ENCODE results near the gene ZNF32. TPM values are rescaled to one million over a fixed set of nuclear protein-coding genes. Genes with fewer than 3 reads are reported as not detected.
"Not testable (repeated sequence)": the region's sequence is repeated elsewhere in the genome, so short reads cannot be mapped to it uniquely, and the experiment has no call there.

The ZNF32 gene
- total RNA-seq, 1 experiment from 2014 or later: 34.2 TPM

- DNase-seq (ENCODE audit: low read depth): peak; percentile 81
Observed at GRCh38 chr10:43680035-43680434, 31.4 kb upstream of the ZNF32 start.

GRCh38 chr10:43679509-43679908, 30.8 kb upstream of the ZNF32 start:
- peak; percentile 88 for DNase-seq (ENCODE audit: low read depth)

DNA sequence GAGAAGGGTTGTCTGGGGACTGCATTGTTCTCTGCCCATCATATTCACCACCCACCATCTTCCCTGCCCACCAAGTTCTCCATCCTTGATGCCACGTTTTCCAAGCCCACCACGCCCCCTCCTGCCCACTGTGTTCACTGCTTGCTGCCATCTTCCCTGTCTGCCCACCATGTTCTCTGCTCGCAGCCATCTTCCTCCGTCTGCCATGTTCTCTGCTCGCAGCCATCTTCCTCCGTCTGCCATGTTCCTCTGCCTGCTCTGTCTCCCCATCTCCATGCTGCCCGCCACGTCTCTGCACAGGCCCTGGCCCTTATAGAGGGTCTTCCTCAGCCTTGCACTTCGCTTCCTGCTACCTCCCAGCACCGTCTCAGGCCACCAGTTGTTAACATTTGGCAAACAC, 30.0 kb upstream of the ZNF32 start:
- no peak for DNase-seq (ENCODE audit: low read depth)

DNA sequence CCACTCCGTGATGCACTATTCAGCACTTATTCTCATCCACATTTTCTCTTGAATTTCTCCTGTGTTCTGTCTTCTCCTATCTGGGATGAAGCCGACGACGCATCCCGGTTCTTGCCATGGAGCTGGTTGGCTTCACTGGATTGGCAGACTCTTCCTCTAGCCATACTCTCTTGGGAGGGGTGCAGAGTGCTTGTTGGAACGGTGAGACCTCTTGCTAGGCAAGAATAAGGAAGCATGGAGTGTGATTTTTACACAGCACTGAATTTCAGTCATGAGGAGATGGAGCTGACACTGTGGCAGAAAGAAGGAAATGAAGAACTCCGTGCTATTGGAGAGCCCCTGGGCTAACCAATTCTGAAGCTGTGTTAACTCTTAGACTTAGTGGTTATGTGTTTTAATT, 28.2 kb upstream of the ZNF32 start:
- no peak for DNase-seq (ENCODE audit: low read depth)

DNA sequence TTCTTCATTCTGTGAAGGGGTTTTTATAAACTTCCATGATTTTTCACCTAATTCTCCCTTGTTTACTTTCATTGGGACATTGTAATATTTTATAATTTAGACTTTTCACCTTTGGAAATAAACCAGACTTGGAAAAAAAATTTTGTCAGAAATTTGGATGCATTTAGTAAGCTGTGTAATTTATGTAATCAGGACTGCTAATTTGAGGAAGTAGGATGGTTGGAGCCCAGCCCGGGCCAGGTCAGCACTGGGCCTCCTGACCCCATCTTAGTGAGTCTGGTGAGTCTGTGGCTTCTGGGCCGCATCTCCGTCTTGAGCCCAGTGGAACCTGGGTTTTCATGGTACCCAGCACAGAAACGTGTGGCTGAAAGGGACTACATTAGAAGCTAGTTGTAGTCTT, 27.6 kb upstream of the ZNF32 start:
- no peak for DNase-seq (ENCODE audit: low read depth)

DNA sequence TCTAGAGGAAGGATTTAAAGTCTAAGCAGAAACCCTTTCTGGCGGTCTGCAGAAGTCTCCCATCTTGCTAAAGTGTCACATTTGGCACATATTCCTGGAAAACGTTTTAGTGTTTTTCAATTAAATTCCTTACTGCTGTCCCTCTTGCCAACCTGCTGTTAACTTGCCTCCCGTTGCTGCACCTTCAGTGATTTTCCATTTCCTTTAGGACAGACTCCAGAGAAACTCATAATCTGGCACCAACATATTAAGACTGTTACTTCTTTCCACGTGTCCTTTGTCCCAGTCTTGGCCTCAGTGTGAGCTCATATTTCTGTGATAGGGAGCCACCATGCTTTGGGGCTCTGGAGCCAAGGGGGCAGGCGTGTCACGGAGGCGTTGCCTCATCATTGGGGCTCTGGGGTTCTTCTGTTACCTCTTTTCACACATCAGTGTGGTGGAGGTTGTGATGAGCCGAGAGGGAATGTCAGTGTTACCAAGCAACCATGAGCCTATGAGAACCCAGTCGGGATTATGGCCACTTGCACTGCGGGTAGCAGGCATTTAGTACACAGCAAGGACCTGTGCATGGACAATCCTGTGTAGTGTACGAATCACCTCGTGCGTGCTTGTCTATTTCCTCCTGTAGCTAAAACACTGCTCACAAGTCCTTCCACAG, 26.0 kb upstream of the ZNF32 start:
- no peak for DNase-seq (ENCODE audit: low read depth)

GRCh38 chr10:43673471-43673870, 24.8 kb upstream of the ZNF32 start:
- DNase-seq (ENCODE audit: low read depth): peak; percentile 16

GRCh38 chr10:43671659-43672531, 23.2 kb upstream of the ZNF32 start:
- DNase-seq (ENCODE audit: low read depth): peak; percentile 83

DNA sequence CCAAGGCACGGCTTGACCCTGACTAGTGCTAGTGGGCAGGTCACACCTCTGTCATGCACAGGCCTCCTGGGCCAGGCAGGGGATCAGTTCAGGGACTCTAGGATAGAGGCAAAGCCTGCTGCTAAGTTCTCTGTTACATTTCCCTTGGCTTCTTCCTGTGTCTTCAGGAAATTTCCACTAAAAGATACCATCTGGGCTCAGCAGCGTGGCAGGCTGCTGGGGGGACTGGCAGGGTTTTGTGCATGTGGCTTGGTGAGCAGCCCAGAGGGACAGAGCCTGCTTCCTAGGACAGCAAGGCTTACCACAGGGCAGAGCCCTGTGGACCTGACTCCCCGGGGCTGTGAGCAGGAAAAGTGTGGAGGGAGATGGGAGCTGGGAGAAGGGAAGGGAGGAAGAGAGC, 20.7 kb upstream of the ZNF32 start:
- DNase-seq (ENCODE audit: low read depth): no peak

- DNase-seq (ENCODE audit: low read depth): no peak
Observed at GRCh38 chr10:43667761-43668386, 19.2 kb upstream of the ZNF32 start.

DNA sequence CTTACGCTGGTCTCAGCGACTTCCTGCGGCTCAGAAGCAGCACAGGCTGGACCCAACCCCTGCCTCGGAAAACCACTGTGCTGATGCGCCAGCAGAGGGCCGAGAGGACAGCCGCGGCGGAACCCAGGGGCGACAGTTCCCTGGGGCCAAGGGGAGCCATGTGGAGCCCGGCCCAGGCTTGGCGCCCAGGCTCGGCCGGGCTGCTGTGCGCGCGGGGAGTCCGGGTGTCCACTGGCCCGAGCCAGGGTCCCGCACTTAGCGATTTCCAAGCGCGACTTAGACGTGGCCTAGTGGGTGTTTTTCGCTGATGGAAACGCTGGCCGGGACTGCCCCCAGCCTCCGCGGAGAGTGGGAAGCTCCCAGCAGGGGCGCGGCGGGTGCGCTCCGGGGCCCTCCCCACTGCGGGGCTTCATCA, 18.6 kb upstream of the ZNF32 start:
- no peak for DNase-seq (ENCODE audit: low read depth)

- DNase-seq (ENCODE audit: low read depth): no peak
Observed at GRCh38 chr10:43666552-43666951, 17.9 kb upstream of the ZNF32 start.

GRCh38 chr10:43665054-43665453, 16.4 kb upstream of the ZNF32 start:
- DNase-seq (ENCODE audit: low read depth): no peak

DNA sequence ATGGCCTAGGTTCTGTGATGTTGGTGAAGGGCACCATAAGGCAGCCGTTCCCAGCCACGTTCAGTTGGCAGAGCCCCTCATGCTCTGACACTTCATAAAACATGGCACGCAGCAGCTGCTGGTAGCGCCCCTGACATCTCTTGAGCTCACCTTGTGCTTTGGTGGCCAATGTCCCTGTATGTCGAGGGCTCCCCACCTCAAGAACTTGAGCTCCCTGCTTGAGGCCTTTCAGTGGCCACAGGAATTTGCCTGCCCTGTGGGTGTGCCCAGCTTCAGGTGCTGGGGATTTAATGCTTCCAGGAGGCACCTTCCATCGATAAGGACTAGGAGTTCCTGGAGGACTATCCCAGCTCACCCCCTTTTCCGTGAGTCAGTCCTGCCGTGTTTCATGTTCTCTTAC, 9.5 kb upstream of the ZNF32 start:
- no peak for DNase-seq (ENCODE audit: low read depth)

GRCh38 chr10:43655311-43655710, 6.6 kb upstream of the ZNF32 start:
- DNase-seq (ENCODE audit: low read depth): no peak

GRCh38 chr10:43653746-43654145, 5.1 kb upstream of the ZNF32 start:
- peak; percentile 41 for DNase-seq (ENCODE audit: low read depth)

DNA sequence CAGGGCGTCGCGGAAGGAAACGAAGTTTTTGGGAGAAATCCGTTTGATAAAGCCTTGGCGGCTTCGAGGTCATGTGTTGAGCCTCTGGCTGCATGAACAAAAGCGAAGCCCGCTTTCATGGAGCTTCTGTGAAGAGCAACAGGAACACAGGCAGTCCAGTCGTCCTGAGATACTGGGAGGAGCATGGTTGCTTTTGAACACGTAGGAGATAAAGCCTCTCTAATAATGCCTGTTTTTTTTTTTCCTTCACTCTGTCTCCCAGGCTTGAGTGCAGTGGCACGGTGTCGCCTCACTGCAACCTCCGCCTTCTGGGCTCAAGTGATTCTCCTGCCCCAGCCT, 473 bp upstream of the ZNF32 start:
- no peak for DNase-seq (ENCODE audit: low read depth)

DNA sequence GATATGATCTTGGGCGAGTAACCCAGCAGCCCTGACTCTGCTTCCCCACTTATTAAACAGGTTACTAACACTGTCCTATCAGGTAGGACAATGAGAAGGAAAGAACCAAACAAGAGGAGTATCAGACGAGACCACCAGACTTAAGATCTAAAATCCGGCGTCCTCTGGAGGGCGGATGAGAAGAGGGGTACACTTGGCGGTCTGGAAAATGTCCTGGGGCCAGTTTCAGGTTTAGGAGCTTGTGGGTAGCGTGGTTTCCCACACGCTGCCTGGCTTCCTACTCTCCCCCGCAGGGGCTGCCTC, 635 bp downstream of the ZNF32 start:
- DNase-seq (ENCODE audit: low read depth): peak; percentile 12

GRCh38 chr10:43647576-43647975, 1.1 kb downstream of the ZNF32 start:
- no peak for DNase-seq (ENCODE audit: low read depth)

DNA sequence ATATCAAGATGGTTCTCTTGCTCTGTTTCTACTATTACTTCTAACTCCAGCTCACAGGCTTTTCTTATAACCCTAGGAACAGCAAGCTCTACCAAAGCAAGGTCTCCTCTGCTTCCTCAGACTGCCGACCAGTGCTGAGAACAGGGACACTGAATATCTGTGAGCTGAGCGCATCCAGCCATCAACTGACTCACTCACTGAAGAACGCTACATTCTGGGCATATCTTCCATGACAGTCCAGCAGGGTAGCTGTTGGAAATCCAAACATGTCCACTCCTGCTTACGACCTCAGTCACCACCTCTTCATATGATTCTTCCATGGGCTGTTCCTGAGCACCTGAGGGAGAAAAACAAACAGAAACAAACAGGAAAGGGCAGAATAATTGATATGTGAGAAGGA, 2.8 kb downstream of the ZNF32 start:
- no peak for DNase-seq (ENCODE audit: low read depth)

- DNase-seq (ENCODE audit: low read depth): peak; percentile 15
Observed at GRCh38 chr10:43644252-43644651, 4.4 kb downstream of the ZNF32 start.

- DNase-seq (ENCODE audit: low read depth): peak; percentile 22
Observed at GRCh38 chr10:43640603-43641002, 8.1 kb downstream of the ZNF32 start.

DNA sequence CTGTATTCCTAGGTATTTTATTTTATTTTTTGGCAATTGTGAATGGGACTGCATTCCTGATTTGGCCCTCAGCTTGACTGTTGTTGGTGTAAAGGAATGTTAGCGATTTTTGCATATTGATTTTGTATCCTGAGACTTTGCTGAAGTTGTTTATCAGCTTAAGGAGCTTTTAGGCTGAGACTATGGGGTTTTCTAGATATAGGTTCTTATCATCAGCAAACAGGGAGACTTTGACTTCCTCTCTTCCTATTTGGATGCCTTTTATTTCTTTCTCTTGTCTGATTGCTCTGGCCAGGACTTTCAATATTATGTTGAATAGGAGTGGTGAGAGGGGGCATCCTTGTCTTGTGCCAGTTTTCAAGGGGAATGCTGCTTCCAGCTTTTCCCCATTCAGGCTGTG, 12.9 kb downstream of the ZNF32 start:
- DNase-seq (ENCODE audit: low read depth): not testable (repeated sequence)
